Adrenal gland (tissue), 12 donors: ENCODE measurements around the gene AVPR2. TPM values are rescaled to one million over a fixed set of nuclear protein-coding genes. Genes with fewer than 3 reads are reported as not detected.

ENCODE experiments used
- DNase-seq, 7 donors: peaks; one replicate each; pipeline ENCODE4 v3.0.0-alpha.2; 2019 to 2020
- H3K27ac ChIP-seq, 5 donors: fragments of 200-600 bp; sonication (generic) in 4 of 5; 1 replicate in 3 of 5; 2 replicates in 2 of 5; pipeline versions ENCODE4 v1.5.1 to v1.8.0; 2016 to 2020; ENCODE audit warnings: mild to moderate bottlenecking in 1 of 5
- H3K27me3 ChIP-seq: fragments of 200-600 bp; 2 replicates; pipeline ENCODE4 v1.8.0; 2021
- H3K36me3 ChIP-seq, 2 donors: fragments of 200-600 bp; replicated peaks in 1 of 2; 1 replicate in 1 of 2; 2 replicates in 1 of 2; pipeline versions ENCODE4 v1.5.1 to v1.8.0; 2018 to 2022
- H3K4me1 ChIP-seq, 2 donors: fragments of 200-600 bp; replicated peaks in 1 of 2; 1 replicate in 1 of 2; 2 replicates in 1 of 2; pipeline versions ENCODE4 v1.5.1 to v1.8.0; 2018 to 2021
- H3K4me3 ChIP-seq, 4 donors: fragments of 200-600 bp; sonication (generic) in 3 of 4; one replicate each; pipeline ENCODE4 v1.5.1; 2016 to 2018
- H3K9me3 ChIP-seq, 3 donors: fragments of 200-600 bp; sonication (generic) in 1 of 3; replicated peaks in 1 of 3; 1 replicate in 2 of 3; 2 replicates in 1 of 3; pipeline versions ENCODE4 v1.5.1 to v1.8.0; 2016 to 2021
- CTCF ChIP-seq, 6 experiments: fragments of 450-650 bp in 4 of 6; fragments of 200-600 bp in 2 of 6; sonication (generic) in 1 of 6; IDR thresholded peaks; 1 replicate in 5 of 6; 2 replicates in 1 of 6; pipeline versions ENCODE4 v1.5.1 to v1.8.0; 2016 to 2021; ENCODE audit warnings: antibody characterized with exemption in 6 of 6, mild to moderate bottlenecking in 2 of 6, moderate library complexity in 1 of 6
- POLR2A ChIP-seq, 2 donors: fragments of 450-650 bp; IDR thresholded peaks; one replicate each; pipeline ENCODE4 v1.6.1; 2017; ENCODE audit warnings: antibody characterized with exemption in 2 of 2, mild to moderate bottlenecking in 2 of 2, moderate library complexity in 1 of 2
- WGBS, 4 donors: extraction: QIAGEN DNeasy Blood & Tissue Kit in 2 of 4; methylation state at CpG; one replicate each; pipeline versions ENCODE4 v1.1.5 to v1.1.7; 2013 to 2017; 5-methylcytosine and 5-hydroxymethylcytosine counted together
- intact Hi-C, 2 donors: fragments of 100-400 bp; cut with DNase I; formaldehyde crosslinking; loops; one replicate each; pipeline versions ENCODE4 v1.14.1 to v1.15.0; 2022 to 2023
- polyA plus RNA-seq, 3 donors: library from polyadenylated mRNA; stranded (reverse); fragments of 200-250 nt in 2 of 3; fragments of 350-450 nt in 1 of 3; fragmentation: Illumina TruSeq in 1 of 3; extraction: RNeasy Lipid Tissue Mini Kit (QIAGEN cat#74804) in 1 of 3; gene quantifications; one replicate each; pipeline ENCODE4 v1.2.3, GENCODE V29; 2013 to 2014
- total RNA-seq, 9 donors: library from RNA; depleted of rRNA in 4 of 9; stranded (reverse); fragments of >200 nt in 4 of 9; fragments of 120-200 nt in 1 of 9; fragmentation: NEBNext Ultra II Directional in 1 of 9; extraction: Animal tissue kit (Norgen Biotek cat#: 25700) in 1 of 9; gene quantifications; one replicate each; pipeline versions ENCODE4 v1.1.0 to v1.2.4, GENCODE V29; 2013 to 2023
- donor health status: healthy with polysubstance abuse.
- donor health status: Bipolar disorder and iron deficiency.
- donor health status: DM: yes; HTN: yes; CAD: no.
- donor health status: DM: no; HTN: no; CAD: no.
- donor health status: DM: no; HTN: no; CAD: no.
- donor health status: DM: yes; HTN: yes; CAD: no.

AVPR2 gene
- total and polyA plus RNA-seq, 12 donors, result 0.11 to 1.6 (median 0.69) TPM; not detected in 1

DNA sequence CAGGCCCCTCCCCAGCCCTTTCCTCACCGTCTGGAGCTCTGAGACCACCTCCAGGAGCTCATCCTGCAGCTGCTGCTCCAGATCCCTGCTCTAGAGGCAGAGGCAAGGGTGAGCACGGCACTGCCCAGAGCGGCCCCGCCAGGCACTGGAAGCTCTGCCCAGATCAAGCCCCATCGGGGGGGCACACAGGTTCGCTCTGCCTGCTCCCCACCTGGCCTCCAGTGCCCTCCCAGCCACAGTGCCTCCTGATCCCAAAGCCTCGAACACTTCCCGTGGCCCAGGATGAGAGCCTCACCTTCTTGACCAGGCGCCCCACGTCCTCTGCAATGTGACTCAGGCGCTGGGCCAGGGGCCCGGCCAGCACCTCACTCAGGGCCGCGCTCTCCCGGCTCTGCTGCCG, 16.6 kb downstream of the AVPR2 start:
- 71 to 72% methylated on average over 16 of the region's 16 CpGs; no CpG with 5 or more reads in 2 of the 4 donors for WGBS, 4 donors
- peak overlapping the region in 1 of 5 donors; percentile 29 for H3K27ac ChIP-seq
- intact Hi-C loops, result no loop called here
- no peak for TF ChIP-seq POLR2A (IDR thresholded peaks at IDR 0.05)
- TF ChIP-seq CTCF (IDR thresholded peaks at IDR 0.05), result no peak
- no peaks in the 10 kb centered on the region for H3K9me3 ChIP-seq
- peaks cover 0 to 14% of the 10 kb centered on the region in 2 donors for H3K4me1 ChIP-seq
- no peak overlapping the region for H3K4me3 ChIP-seq
- no peaks in the 10 kb centered on the region for H3K36me3 ChIP-seq
- H3K27me3 ChIP-seq, result peaks cover 5% of the 10 kb centered on the region
- no peak for DNase-seq

- H3K27me3 ChIP-seq, result peaks cover 5% of the 10 kb centered on the region
- peak overlapping the region in 1 of 5 donors; percentile 29 for H3K27ac ChIP-seq
- H3K4me3 ChIP-seq, result no peak overlapping the region
- DNase-seq, result no peak
- WGBS, 4 donors, result 55 to 73% (median 66%) methylated on average over 17 to 40 of the region's 40 CpGs; no CpG with 5 or more reads in 1 of the 4 donors
- peaks cover 4 to 20% of the 10 kb centered on the region in 2 donors for H3K4me1 ChIP-seq
- no peaks in the 10 kb centered on the region for H3K9me3 ChIP-seq
- no peaks in the 10 kb centered on the region for H3K36me3 ChIP-seq
- intact Hi-C loops, result no loop called here
- TF ChIP-seq CTCF (IDR thresholded peaks at IDR 0.05) (no peak), POLR2A (IDR thresholded peaks at IDR 0.05) (no peak)
Observed at GRCh38 chrX:153921511-153922446, 17.3 kb downstream of the AVPR2 start.

DNA sequence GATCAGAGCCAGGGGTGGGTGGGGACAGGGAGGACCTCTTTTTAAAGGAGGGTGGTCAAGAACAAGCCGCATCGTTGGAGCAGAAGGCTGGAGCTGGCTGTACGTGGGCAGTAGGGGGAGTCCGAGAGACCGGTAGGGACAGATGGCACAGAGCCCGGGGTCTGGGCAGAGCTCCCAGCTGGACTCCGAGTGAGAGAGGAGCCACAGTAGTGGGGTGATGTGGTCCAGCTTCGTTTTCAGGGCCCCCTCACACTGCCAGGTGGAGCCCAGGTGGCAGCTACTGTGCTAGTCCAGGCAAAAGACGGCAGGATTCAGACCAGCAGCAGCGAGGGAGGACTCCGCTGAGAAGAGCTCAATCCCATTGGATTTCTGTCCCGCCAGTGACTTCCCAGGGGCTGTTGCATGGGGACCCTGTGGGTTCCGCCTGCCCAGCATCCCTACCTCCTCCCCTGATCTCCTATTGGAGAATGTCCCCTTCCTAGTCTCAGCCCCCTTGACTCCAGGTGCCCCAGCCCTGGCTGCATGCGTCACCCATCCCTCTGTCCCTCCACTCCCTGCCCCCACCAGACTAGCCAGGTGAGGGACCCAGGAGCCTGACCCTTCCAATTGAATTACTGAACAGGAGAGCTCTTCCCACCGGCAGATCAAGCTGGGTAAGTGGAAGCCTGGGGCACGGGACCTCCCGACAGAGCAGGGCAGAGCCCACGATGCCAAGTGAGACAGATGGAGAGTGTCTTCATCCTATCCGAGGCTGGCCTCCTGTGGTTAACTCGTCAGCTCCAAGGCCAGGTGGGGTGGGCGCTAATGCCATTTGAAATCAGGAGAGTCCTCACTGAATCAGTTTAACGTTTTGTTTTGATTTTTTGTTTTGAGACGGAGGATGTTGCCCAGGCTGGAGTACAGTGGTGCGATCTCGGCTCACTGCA, 18.7 kb downstream of the AVPR2 start:
- TF ChIP-seq POLR2A (IDR thresholded peaks at IDR 0.05), result no peak
- peak; percentile 24 to 54 (median 40) for TF ChIP-seq CTCF (IDR thresholded peaks at IDR 0.05)
- DNase-seq, result peak; percentile 80 to 91 (median 88)
- Histone ChIP-seq H3K9me3 (no peaks in the 10 kb centered on the region), H3K27me3 (peaks cover 5% of the 10 kb centered on the region), H3K36me3 (no peaks in the 10 kb centered on the region), H3K27ac (peak overlapping the region in 1 of 5 donors; percentile 22), H3K4me1 (peaks cover 13 to 30% of the 10 kb centered on the region in 2 donors), H3K4me3 (no peak overlapping the region)
- intact Hi-C loops, result no loop called here
- 40 to 55% (median 47%) methylated on average over 8 to 25 of the region's 25 CpGs for WGBS, 4 donors
